ENCODE results near the gene TIMM21.

Gene TIMM21

DNA sequence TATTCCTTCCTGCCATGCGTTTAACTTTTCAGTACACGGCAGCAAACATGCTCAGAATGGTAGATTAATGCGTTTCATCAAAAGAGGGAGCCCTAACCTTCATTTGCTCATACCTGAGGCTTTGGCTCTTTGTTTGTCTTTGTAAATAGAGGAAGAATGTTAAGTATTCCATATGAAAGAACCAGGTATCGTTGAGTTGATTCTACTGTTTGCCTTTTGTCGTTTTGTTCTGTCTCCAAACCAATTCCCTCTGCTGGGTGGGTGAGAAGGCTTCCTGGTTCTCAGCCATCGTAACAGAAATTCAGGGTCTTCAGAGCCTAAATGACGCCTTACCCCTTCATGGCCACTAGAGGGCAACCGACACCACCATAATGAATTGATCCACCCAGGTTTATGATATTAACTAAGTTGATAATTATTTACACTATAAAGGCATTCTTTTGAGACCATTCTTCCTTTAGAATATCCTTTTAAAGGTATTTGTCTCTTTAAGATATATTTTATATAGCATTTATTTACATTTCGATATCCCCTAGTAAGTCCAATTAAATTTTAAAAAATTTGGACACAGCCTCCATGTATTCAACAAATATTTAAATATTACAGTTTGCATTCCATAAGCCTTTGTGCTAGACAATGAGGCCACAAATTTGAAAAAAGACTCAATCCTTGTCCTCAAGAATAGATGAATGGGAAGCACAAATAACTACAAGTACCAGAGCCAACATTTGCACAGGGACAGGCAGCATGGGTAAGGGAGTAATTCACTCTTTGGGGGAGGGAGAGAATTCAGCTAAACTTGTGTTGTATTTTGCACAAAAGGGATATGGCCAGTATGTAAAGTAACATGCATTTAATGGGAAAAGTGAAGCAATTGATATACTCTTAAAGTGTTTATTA, 48.1 kb downstream of the TIMM21 start:
- DNase-seq: peak; percentile 42

DNA sequence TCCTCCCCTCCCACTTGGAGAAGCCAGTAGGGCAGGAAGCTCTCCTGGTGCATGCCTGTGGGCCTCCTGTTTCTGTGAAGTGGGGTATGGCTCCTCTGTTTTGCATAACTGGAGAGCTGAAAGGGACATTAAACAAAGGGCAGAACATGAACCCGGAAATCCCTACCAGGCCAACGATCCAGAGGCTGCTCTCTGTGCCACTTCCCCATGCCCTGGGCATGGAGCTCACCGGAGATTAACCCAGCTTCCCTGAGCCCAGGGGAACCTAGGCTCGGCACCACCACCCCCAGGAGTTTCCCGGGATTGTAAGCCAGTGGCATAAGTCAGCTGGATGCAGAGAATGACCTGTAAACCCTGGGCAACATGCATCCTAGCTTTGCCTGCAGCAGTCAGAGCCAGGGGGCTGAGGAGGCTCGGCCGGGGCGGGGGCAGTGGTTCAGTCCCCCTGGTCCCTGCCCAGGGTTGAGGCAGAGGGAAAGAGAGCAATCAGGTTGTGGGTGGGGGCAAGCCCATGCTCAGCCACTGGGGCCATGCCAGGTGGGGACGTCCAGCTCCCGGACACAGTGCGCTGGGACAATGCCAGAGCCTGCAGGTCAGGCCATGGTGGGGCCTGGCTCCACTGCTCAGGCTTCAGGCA, 49.5 kb downstream of the TIMM21 start:
- DNase-seq: no peak

DNA sequence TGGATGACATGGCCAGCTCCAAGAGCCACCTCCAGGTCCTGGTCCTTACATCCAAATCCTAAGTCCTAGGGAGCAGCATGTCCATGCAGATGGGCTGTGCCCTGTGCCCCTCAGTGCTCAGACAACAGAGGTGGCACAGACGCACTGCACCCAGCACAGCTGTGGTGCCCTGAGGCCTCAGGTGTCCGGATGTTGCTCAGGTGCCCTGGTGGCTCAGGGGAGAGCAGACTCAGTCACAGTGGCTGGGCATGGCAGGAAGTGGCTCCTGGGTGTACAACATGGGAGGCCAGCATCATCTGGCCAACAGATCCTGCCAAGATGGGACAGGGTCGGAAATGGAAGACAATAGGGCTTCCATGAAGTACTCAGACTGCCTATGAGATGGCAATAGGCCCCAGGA, 50.1 kb downstream of the TIMM21 start:
- DNase-seq: no peak

DNA sequence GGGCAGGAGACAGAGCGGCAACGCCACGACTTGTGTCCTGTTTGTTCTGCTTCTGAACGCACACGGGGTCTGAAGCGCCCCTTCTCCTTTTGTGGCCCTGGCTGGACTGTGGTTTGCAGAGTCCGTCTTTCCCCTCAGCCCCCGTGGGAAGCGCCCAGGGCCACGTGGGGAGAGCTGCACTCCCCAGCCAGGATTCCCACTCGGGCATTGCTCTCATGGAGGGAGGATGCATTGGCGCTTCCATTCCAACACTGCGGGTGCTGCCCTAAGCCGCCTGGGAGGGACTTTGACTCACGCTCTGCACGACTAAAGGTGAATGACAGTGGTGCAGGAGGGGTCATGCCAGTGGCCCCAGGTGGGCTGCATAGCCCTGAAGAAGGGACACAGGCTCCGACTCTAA, 52.5 kb downstream of the TIMM21 start:
- DNase-seq: no peak

DNA sequence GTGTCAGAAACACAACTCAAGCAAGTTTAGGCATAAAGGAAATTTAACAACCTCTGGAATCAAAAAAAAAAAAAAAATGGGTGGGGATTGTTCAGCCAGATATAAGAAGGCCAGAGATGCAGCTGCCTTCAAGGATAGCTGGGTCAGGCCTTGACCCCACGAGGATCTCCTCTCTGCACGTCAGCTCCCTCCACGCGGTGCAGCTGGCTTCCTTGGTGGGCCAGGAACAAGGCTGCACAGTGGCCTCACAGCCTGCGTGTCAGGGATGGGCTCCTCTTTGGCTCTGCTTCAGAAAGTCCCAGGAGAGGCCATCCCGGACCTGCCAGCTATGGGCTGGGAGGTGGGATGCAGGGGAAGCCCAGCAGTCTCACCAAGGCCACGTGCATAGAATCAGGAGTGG, 55.5 kb downstream of the TIMM21 start:
- DNase-seq: no peak

DNA sequence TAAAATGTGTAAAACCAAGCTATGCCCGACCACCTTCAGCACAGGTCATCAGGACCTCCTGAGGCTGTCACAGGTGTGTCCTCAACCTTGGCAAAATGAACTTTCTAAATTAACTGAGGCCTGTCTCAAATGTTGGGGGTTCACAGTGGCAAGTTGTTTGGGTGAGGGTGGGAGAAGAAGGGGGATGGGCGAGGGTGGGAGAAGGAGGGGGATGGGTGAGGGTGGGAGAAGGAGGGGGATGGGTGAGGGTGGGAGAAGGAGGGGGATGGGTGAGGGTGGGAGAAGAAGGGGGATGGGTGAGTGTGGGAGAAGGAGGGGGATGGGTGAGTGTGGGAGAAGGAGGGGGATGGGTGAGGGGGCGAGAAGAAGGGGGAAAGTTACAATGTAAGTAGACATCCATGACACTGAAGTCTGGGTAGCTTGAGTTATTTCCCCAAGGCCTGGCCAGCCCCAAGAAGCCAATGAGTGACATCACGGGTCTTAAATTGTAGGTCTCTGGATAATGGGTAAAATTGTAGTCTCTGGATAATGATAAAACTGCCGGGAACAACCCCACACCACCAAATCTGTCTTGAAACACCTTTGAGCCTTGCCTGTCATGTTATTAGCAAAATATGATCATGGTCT, 56.3 kb downstream of the TIMM21 start:
- no peak for DNase-seq
